Lower leg skin (tissue), 4 donors: ENCODE data around the gene ZNF292. TPM values are rescaled to one million over a fixed set of nuclear protein-coding genes. Genes with fewer than 3 reads are reported as not detected.

Experiments used
- DNase-seq, 2 donors: peaks; one replicate each; pipeline ENCODE4 v3.0.0-alpha.2; 2019; ENCODE audit warnings: low spot score in 2 of 2
- H3K4me3 ChIP-seq: fragments of 200-600 bp; sonication (generic); 2 replicates; pipeline ENCODE4 v1.5.1; 2017; ENCODE audit warnings: mild to moderate bottlenecking, low read depth; ENCODE audit not compliant: poor library complexity, severe bottlenecking
- CTCF ChIP-seq, 3 donors: fragments of 450-650 bp; IDR thresholded peaks; one replicate each; pipeline ENCODE4 v1.5.1; 2016; ENCODE audit warnings: antibody characterized with exemption in 3 of 3, mild to moderate bottlenecking in 3 of 3, moderate library complexity in 2 of 3
- POLR2A ChIP-seq, 2 donors: fragments of 450-650 bp; IDR thresholded peaks; one replicate each; pipeline ENCODE4 v1.6.1; 2016 to 2017; ENCODE audit warnings: antibody characterized with exemption in 2 of 2, mild to moderate bottlenecking in 1 of 2, moderate library complexity in 1 of 2
- WGBS, 2 donors: methylation state at CpG; one replicate each; pipeline ENCODE4 v1.1.5; 2018; 5-methylcytosine and 5-hydroxymethylcytosine counted together
- intact Hi-C: fragments of 100-400 bp; cut with DNase I; formaldehyde crosslinking; loops from one replicate; pipeline ENCODE4 v1.15.0; 2023; ENCODE audit warnings: low total_unique reads
- total RNA-seq, 4 donors: library from RNA; depleted of rRNA; stranded (reverse); fragments of >200 nt; gene quantifications; one replicate each; pipeline ENCODE4 v1.1.0, GENCODE V29; 2016

ZNF292 gene
- total RNA-seq, 4 donors from 2014 or later = 28.5 to 46.8 (median 36.9) TPM

DNA sequence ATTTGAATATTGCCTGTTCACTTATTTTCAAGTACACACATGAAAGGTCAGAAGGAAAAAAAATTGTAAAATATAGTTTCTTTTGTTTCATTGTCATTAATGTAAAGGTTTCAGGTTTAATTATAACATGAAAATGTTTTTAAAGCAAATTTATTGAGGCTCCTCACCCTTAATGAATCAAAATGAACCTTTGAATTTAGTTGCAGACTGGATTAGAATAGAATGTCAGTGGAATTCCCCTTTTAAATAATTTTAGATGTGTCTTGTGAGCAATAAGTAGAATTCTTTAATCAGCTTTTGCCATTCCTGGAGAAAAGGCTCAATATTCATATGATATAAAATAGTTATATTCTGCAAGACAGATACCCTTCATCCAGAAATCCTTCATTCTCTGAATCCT lies 96.4 kb downstream of the ZNF292 start:
- TF ChIP-seq POLR2A (IDR thresholded peaks at IDR 0.05) (no peak), CTCF (IDR thresholded peaks at IDR 0.05) (no peak)
- no peak for DNase-seq
- no peak overlapping the region for H3K4me3 ChIP-seq
- intact Hi-C loops = no loop called here

DNA sequence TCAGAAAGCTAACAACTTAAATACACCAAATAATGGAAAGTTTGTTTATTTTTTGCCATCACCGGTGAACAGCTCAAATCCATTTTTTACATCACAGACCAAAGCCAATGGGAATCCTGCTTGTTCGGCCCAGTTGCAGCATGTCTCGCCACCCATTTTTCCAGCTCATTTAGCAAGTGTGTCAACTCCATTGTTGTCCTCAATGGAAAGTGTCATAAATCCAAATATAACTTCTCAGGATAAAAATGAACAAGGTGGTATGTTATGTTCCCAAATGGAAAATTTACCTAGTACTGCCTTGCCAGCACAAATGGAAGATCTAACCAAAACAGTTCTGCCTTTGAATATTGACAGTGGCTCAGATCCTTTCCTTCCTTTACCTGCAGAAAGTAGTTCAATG lies 101.7 kb downstream of the ZNF292 start:
- WGBS, 2 donors = 93 to 98% methylated on average over 3 of the region's 3 CpGs
- no peak overlapping the region for H3K4me3 ChIP-seq
- intact Hi-C loops = no loop called here
- no peak for DNase-seq
- TF ChIP-seq POLR2A (IDR thresholded peaks at IDR 0.05) = no peak
- no peak for TF ChIP-seq CTCF (IDR thresholded peaks at IDR 0.05)

- TF ChIP-seq POLR2A (IDR thresholded peaks at IDR 0.05) = no peak
- TF ChIP-seq CTCF (IDR thresholded peaks at IDR 0.05) = no peak
- intact Hi-C loops = no loop called here
- no peak for DNase-seq
- no peak overlapping the region for H3K4me3 ChIP-seq
- 95 to 99% methylated on average over 4 of the region's 4 CpGs for WGBS, 2 donors
Measured at GRCh38 chr6:87257565-87257964, 102.2 kb downstream of the ZNF292 start.

DNA sequence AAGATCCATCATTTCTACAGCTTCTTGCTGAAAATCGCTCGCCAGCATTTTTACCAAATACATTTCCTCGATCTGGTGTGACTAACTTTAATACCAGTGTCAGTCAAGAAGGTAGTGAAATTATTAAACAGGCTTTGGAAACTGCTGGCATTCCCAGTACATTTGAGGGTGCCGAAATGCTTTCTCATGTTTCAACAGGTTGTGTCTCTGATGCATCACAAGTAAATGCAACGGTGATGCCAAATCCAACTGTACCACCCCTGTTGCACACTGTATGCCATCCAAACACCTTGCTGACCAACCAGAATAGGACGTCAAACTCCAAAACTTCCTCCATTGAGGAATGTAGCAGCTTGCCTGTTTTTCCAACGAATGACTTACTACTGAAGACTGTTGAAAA lies 102.6 kb downstream of the ZNF292 start:
- TF ChIP-seq POLR2A (IDR thresholded peaks at IDR 0.05) (no peak), CTCF (IDR thresholded peaks at IDR 0.05) (no peak)
- no peak for DNase-seq
- intact Hi-C loops = no loop called here
- H3K4me3 ChIP-seq = no peak overlapping the region
- 94 to 96% methylated on average over 7 of the region's 7 CpGs for WGBS, 2 donors

DNA sequence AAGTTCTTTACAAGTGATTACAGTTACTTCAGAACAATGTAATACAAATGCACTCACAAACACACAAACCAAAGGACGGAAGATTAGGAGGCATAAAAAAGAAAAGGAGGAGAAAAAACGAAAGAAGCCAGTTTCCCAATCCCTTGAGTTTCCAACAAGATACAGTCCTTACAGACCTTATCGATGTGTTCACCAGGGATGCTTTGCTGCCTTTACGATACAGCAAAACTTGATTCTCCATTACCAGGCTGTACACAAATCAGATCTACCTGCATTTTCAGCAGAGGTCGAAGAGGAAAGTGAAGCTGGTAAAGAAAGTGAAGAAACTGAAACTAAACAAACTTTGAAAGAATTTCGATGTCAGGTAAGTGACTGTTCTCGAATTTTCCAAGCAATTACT lies 104.4 kb downstream of the ZNF292 start:
- no peak for DNase-seq
- TF ChIP-seq POLR2A (IDR thresholded peaks at IDR 0.05) (no peak), CTCF (IDR thresholded peaks at IDR 0.05) (no peak)
- WGBS, 2 donors = 94 to 95% methylated on average over 7 of the region's 7 CpGs
- intact Hi-C loops = no loop called here
- no peak overlapping the region for H3K4me3 ChIP-seq

- intact Hi-C loops = no loop called here
- no peak for DNase-seq
- no peak overlapping the region for H3K4me3 ChIP-seq
- TF ChIP-seq POLR2A (IDR thresholded peaks at IDR 0.05) (no peak), CTCF (IDR thresholded peaks at IDR 0.05) (no peak)
- WGBS, 2 donors = 80 to 82% methylated on average over 3 of the region's 3 CpGs
Measured at GRCh38 chr6:87261534-87261933, 106.2 kb downstream of the ZNF292 start.
